ENCODE measurements around the gene MYRIP. TPM values are rescaled to one million over a fixed set of nuclear protein-coding genes. Genes with fewer than 3 reads are reported as not detected.
"Not testable (repeated sequence)": the region's sequence is repeated elsewhere in the genome, so short reads cannot be mapped to it uniquely, and the experiment has no call there.

MYRIP gene
- total and polyA plus RNA-seq, 5 donors from 2014 or later = not detected

- no peak overlapping the region for H3K4me3 Mint-ChIP-seq
Observed at GRCh38 chr3:39791603-39792002, 17.8 kb upstream of the MYRIP start.

DNA sequence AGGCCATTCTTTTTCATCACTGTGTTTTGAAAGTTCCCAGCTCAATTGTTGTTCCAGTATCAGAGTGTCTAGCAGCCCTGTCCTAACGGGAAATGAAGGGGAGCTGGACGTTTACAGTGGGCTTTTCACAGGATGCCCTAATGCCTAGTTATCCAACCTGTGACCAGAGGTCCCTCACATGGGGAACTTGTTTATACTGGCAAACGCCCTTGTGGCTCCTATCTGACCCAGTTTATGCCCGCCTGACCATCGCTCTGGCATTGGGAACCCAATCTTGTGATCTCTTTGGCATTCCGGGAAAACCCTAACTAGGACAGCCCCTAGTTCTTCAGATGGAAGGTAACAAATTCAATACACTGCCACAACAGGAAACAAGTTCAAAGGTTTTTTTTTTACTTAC lies 14.5 kb upstream of the MYRIP start:
- Mint-ChIP-seq H3K36me3 (no peaks in the 10 kb centered on the region), H3K4me3 (no peak overlapping the region), H3K9me3 (peaks cover 0 to 3% (median 0%) of the 10 kb centered on the region in 7 donors), H3K27ac (no peak overlapping the region), H3K4me1 (no peaks in the 10 kb centered on the region), H3K27me3 (peaks cover under 1% of the 10 kb centered on the region)
- DNase-seq = no peak
- Histone ChIP-seq H3K27me3 (ENCODE audit: control insufficient read depth, insufficient read depth, low read length) (peaks cover 2% of the 10 kb centered on the region), H3K9me3 (ENCODE audit: control insufficient read depth in 2 of 2, low read length in 2 of 2) (no peaks in the 10 kb centered on the region), H3K4me3 (ENCODE audit: low read depth, low read length) (no peak overlapping the region), H3K4me1 (ENCODE audit: control insufficient read depth, insufficient read depth, low read length, poor library complexity, severe bottlenecking) (no peaks in the 10 kb centered on the region), H3K36me3 (ENCODE audit: control insufficient read depth, insufficient read depth, low read length) (no peaks in the 10 kb centered on the region), H3K27ac (ENCODE audit: insufficient read depth, low read length, poor library complexity, severe bottlenecking) (no peak overlapping the region)
- ATAC-seq (ENCODE audit: low read depth in 2 of 2) = no peak

More at GRCh38 chr3:39791603-39792002, 17.8 kb upstream of the MYRIP start:
- no peak for DNase-seq
- no peak overlapping the region for H3K27ac Mint-ChIP-seq
- no peaks in the 10 kb centered on the region for H3K36me3 Mint-ChIP-seq
- no peak overlapping the region for H3K4me3 ChIP-seq (ENCODE audit: low read depth, low read length)
- H3K4me1 ChIP-seq (ENCODE audit: control insufficient read depth, insufficient read depth, low read length, poor library complexity, severe bottlenecking) = no peaks in the 10 kb centered on the region
- H3K27ac ChIP-seq (ENCODE audit: insufficient read depth, low read length, poor library complexity, severe bottlenecking) = no peak overlapping the region
- no peak for ATAC-seq (ENCODE audit: low read depth in 2 of 2)
- peaks cover 0 to 3% (median 0%) of the 10 kb centered on the region in 7 donors for H3K9me3 Mint-ChIP-seq
- peaks cover 4% of the 10 kb centered on the region for H3K27me3 Mint-ChIP-seq
- H3K4me1 Mint-ChIP-seq = no peaks in the 10 kb centered on the region
- peaks cover 2% of the 10 kb centered on the region for H3K27me3 ChIP-seq (ENCODE audit: control insufficient read depth, insufficient read depth, low read length)
- no peaks in the 10 kb centered on the region for H3K9me3 ChIP-seq (ENCODE audit: control insufficient read depth in 2 of 2, low read length in 2 of 2)
- H3K36me3 ChIP-seq (ENCODE audit: control insufficient read depth, insufficient read depth, low read length) = no peaks in the 10 kb centered on the region

DNA sequence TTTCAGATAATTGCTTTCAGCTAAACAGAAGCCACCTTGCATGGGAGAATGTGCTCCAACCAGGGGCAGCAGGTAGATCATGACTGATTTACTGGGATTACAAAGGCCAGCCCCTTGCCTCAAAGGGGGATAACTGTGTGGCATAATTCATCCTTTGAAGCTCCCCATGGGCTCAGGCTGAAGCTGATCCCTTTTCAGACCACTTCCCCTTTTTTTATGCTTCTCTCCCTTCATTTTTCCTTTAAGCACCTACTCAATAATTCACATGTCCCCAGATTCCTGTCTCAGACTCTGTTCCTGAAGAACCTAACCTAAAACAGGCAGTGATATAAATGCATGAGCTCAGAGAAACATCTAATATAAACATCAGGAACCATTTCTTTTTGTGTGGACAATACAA lies 8.2 kb upstream of the MYRIP start:
- ATAC-seq (ENCODE audit: low read depth in 2 of 2) = no peak
- Mint-ChIP-seq H3K4me1 (no peaks in the 10 kb centered on the region), H3K27me3 (peaks cover 3% of the 10 kb centered on the region), H3K36me3 (no peaks in the 10 kb centered on the region), H3K4me3 (no peak overlapping the region), H3K27ac (no peak overlapping the region), H3K9me3 (peaks cover 0 to 5% (median 2%) of the 10 kb centered on the region in 7 donors)
- no peaks in the 10 kb centered on the region for H3K36me3 ChIP-seq (ENCODE audit: control insufficient read depth, insufficient read depth, low read length)
- H3K4me1 ChIP-seq (ENCODE audit: control insufficient read depth, insufficient read depth, low read length, poor library complexity, severe bottlenecking) = no peaks in the 10 kb centered on the region
- H3K9me3 ChIP-seq (ENCODE audit: control insufficient read depth in 2 of 2, low read length in 2 of 2) = peaks cover 0 to 3% of the 10 kb centered on the region in 2 experiments
- no peak for DNase-seq
- no peak overlapping the region for H3K4me3 ChIP-seq (ENCODE audit: low read depth, low read length)
- H3K27ac ChIP-seq (ENCODE audit: insufficient read depth, low read length, poor library complexity, severe bottlenecking) = no peak overlapping the region
- H3K27me3 ChIP-seq (ENCODE audit: control insufficient read depth, insufficient read depth, low read length) = peaks cover 9% of the 10 kb centered on the region

- not testable (repeated sequence) for H3K9me3 Mint-ChIP-seq; H3K4me1 ChIP-seq (ENCODE audit: control insufficient read depth, insufficient read depth, low read length, poor library complexity, severe bottlenecking); H3K9me3 ChIP-seq (ENCODE audit: control insufficient read depth in 2 of 2, low read length in 2 of 2); H3K27ac ChIP-seq (ENCODE audit: insufficient read depth, low read length, poor library complexity, severe bottlenecking); H3K4me3 ChIP-seq (ENCODE audit: low read depth, low read length); H3K27me3 ChIP-seq (ENCODE audit: control insufficient read depth, insufficient read depth, low read length); DNase-seq; H3K4me3 Mint-ChIP-seq; H3K36me3 Mint-ChIP-seq; H3K27ac Mint-ChIP-seq; H3K36me3 ChIP-seq (ENCODE audit: control insufficient read depth, insufficient read depth, low read length); H3K4me1 Mint-ChIP-seq; ATAC-seq (ENCODE audit: low read depth in 2 of 2)
- H3K27me3 Mint-ChIP-seq = peaks cover 11% of the 10 kb centered on the region
Observed at GRCh38 chr3:39802486-39802885, 6.9 kb upstream of the MYRIP start.

- H3K4me1 Mint-ChIP-seq = peaks cover 0 to 7% (median 3%) of the 10 kb centered on the region in 4 donors
- Histone ChIP-seq H3K36me3 (ENCODE audit: control insufficient read depth, insufficient read depth, low read length) (no peaks in the 10 kb centered on the region), H3K27me3 (ENCODE audit: control insufficient read depth, insufficient read depth, low read length) (peaks cover 13% of the 10 kb centered on the region), H3K4me3 (ENCODE audit: low read depth, low read length) (no peak overlapping the region), H3K9me3 (ENCODE audit: control insufficient read depth in 2 of 2, low read length in 2 of 2) (peaks cover 0 to 3% of the 10 kb centered on the region in 2 experiments), H3K27ac (ENCODE audit: insufficient read depth, low read length, poor library complexity, severe bottlenecking) (no peak overlapping the region), H3K4me1 (ENCODE audit: control insufficient read depth, insufficient read depth, low read length, poor library complexity, severe bottlenecking) (no peaks in the 10 kb centered on the region)
- H3K9me3 Mint-ChIP-seq = peaks cover 0 to 10% (median 2%) of the 10 kb centered on the region in 7 donors
- no peaks in the 10 kb centered on the region for H3K36me3 Mint-ChIP-seq
- peaks cover 24% of the 10 kb centered on the region for H3K27me3 Mint-ChIP-seq
- H3K4me3 Mint-ChIP-seq = no peak overlapping the region
- ATAC-seq (ENCODE audit: low read depth in 2 of 2) (no peak), DNase-seq (no peak)
- no peak overlapping the region for H3K27ac Mint-ChIP-seq
Observed at GRCh38 chr3:39803956-39804355, 5.5 kb upstream of the MYRIP start.

DNA sequence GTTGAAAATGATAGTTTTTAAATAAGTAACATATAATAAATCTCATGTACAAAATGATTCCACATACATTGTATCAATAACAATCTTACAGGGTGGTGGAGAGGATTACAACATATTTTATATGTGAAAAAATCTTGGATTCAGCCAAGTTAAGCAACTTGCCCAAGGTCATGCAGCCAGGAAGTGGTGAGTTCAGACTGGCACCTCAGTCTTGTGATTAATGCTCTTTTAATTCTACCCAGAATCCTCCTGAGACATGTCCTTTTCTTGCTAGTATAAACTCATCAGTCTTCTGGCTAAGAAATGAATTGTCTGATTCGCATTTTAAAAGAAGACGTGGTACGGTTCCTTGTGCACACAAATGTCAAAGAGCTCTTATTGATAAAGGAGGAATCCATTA lies 4.5 kb upstream of the MYRIP start:
- peaks cover 0 to 10% (median 2%) of the 10 kb centered on the region in 7 donors for H3K9me3 Mint-ChIP-seq

DNA sequence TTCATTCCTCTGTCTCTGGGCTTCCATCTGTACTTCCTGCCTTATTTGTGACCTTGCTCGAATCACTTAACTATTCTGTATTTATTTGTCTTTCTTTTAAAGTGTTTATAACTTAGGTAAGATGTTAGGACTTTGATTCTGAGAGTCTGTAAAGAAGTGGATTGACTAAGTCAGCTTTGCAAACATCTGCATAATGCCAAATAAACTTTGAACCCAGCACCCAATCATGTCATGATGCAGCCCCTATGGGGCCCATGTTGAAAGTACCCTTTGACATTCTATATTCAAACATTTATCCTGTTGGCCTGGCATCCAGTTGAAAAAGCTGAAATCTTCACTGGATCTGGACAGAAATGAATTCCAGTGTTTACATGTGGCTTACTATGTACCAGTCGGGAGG lies 3.8 kb upstream of the MYRIP start:
- Histone ChIP-seq H3K4me1 (ENCODE audit: control insufficient read depth, insufficient read depth, low read length, poor library complexity, severe bottlenecking) (peaks cover 4% of the 10 kb centered on the region), H3K27me3 (ENCODE audit: control insufficient read depth, insufficient read depth, low read length) (peaks cover 15% of the 10 kb centered on the region), H3K9me3 (ENCODE audit: control insufficient read depth in 2 of 2, low read length in 2 of 2) (peaks cover 0 to 3% of the 10 kb centered on the region in 2 experiments), H3K36me3 (ENCODE audit: control insufficient read depth, insufficient read depth, low read length) (no peaks in the 10 kb centered on the region), H3K27ac (ENCODE audit: insufficient read depth, low read length, poor library complexity, severe bottlenecking) (no peak overlapping the region), H3K4me3 (ENCODE audit: low read depth, low read length) (no peak overlapping the region)
- Mint-ChIP-seq H3K9me3 (peaks cover 0 to 10% (median 2%) of the 10 kb centered on the region in 7 donors), H3K4me1 (peaks cover 0 to 17% (median 7%) of the 10 kb centered on the region in 4 donors), H3K36me3 (no peaks in the 10 kb centered on the region), H3K27ac (no peak overlapping the region), H3K4me3 (no peak overlapping the region), H3K27me3 (peaks cover 34% of the 10 kb centered on the region)
- ATAC-seq (ENCODE audit: low read depth in 2 of 2) (no peak), DNase-seq (no peak)

More for the DNA sequence above, 4.5 kb upstream of the MYRIP start:
- H3K9me3 ChIP-seq (ENCODE audit: control insufficient read depth in 2 of 2, low read length in 2 of 2) = peaks cover 0 to 3% of the 10 kb centered on the region in 2 experiments
- H3K36me3 Mint-ChIP-seq = no peaks in the 10 kb centered on the region
- H3K36me3 ChIP-seq (ENCODE audit: control insufficient read depth, insufficient read depth, low read length) = no peaks in the 10 kb centered on the region
- ATAC-seq (ENCODE audit: low read depth in 2 of 2) (no peak), DNase-seq (no peak)
- no peak overlapping the region for H3K27ac ChIP-seq (ENCODE audit: insufficient read depth, low read length, poor library complexity, severe bottlenecking)
- H3K27me3 Mint-ChIP-seq = peaks cover 27% of the 10 kb centered on the region
- peaks cover 0 to 10% (median 3%) of the 10 kb centered on the region in 4 donors for H3K4me1 Mint-ChIP-seq
- H3K4me1 ChIP-seq (ENCODE audit: control insufficient read depth, insufficient read depth, low read length, poor library complexity, severe bottlenecking) = peaks cover 4% of the 10 kb centered on the region
- H3K27ac Mint-ChIP-seq = no peak overlapping the region
- peaks cover 13% of the 10 kb centered on the region for H3K27me3 ChIP-seq (ENCODE audit: control insufficient read depth, insufficient read depth, low read length)
- no peak overlapping the region for H3K4me3 Mint-ChIP-seq
- H3K4me3 ChIP-seq (ENCODE audit: low read depth, low read length) = no peak overlapping the region

DNA sequence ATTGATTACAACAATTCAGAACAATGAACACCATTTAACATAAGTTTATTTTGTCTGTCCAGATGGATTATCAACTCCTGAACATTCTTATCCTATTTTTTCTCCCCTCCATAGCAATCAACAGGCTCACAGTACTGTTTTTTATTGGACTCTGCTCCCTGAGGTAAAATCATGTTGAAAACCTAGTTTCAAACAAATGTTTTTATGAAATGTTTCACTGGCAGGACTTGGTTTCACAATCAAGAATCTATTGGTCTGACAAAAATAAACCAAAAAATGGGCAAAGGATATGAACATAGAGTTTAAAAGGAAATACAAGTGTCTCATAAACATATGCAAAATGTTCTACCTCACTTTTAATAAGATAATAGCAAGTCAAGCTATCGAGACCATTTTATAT lies 2.6 kb upstream of the MYRIP start:
- Mint-ChIP-seq H3K4me3 (no peak overlapping the region), H3K27ac (no peak overlapping the region), H3K27me3 (peaks cover 45% of the 10 kb centered on the region), H3K36me3 (no peaks in the 10 kb centered on the region), H3K9me3 (peaks cover 0 to 10% (median 2%) of the 10 kb centered on the region in 7 donors), H3K4me1 (peaks cover 0 to 22% (median 8%) of the 10 kb centered on the region in 4 donors)
- Histone ChIP-seq H3K27ac (ENCODE audit: insufficient read depth, low read length, poor library complexity, severe bottlenecking) (no peak overlapping the region), H3K36me3 (ENCODE audit: control insufficient read depth, insufficient read depth, low read length) (no peaks in the 10 kb centered on the region), H3K9me3 (ENCODE audit: control insufficient read depth in 2 of 2, low read length in 2 of 2) (peaks cover 0 to 3% of the 10 kb centered on the region in 2 experiments), H3K4me3 (ENCODE audit: low read depth, low read length) (no peak overlapping the region), H3K4me1 (ENCODE audit: control insufficient read depth, insufficient read depth, low read length, poor library complexity, severe bottlenecking) (peaks cover 4% of the 10 kb centered on the region), H3K27me3 (ENCODE audit: control insufficient read depth, insufficient read depth, low read length) (peaks cover 17% of the 10 kb centered on the region)
- ATAC-seq (ENCODE audit: low read depth in 2 of 2) = no peak
- no peak for DNase-seq

Data from CD4-positive, CD25-positive, alpha-beta regulatory T cell (primary cell).